T follicular helper cell (primary cell): ENCODE measurements around the gene PRICKLE1.
"Not testable (repeated sequence)": the region's sequence is repeated elsewhere in the genome, so short reads cannot be mapped to it uniquely, and the experiment has no call there.

Experiments used
- DNase-seq: peaks from one replicate; pipeline ENCODE4 v3.0.0-alpha.2; 2020; ENCODE audit warnings: low read depth

PRICKLE1 gene

GRCh38 chr12:42556917-42557316 lies 32.6 kb downstream of the PRICKLE1 start:
- no peak for DNase-seq

DNA sequence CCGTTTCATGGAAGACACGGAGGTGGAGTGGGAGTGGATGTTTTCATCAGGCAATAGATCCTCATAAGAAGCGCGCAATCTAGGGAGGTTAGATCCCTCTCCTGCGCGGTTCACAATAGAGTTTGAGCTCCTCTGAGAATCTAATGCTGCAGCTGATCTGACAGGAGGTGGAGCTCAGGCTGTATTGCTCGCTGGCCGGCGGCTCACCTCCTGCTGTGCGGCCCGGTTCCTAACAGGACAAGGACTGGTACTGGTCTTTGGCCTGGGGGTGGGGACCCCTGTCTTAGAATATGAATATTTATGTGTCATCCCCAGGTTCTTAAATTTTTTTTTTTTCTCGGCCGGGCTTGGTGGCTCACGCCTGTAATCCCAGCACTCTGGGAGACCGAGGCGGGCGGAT lies 36.7 kb downstream of the PRICKLE1 start:
- DNase-seq = no peak

DNA sequence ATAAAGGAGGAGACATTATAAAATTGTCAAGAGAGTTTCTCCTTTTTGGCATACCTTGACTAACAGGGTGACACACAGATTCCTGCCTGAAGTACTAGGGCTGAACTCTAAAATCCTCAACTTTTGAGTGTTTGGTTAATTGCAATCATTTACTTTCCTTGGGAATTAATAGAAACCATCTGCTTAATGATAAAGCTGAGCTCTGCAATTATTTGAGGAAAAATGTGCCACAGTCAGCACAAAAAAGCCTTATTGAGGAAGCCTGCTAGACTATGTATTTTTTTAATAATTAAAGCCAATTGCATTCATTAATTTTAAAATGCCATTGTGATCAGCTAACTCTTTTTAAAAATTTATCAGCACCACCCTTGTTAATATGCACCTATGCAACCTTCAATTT lies 38.7 kb downstream of the PRICKLE1 start:
- no peak for DNase-seq

DNA sequence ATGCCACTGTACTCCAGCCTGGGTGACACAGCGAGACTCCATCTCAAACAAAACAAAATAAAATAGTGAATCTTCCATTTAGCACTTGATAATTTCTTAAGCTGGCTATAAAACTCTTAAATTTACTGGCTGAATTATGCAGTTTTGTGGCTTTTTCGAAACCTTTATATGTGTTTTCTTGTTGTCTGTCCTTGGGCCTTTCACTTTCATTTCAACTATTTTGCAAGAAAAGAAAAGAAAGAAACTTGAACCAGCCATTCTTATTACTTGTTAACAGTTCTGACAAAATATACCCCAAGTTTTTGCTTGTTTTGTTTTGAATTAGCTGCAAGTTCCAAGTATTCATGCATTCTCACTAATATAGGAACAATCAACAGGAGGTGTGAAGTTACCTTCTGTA lies 42.8 kb downstream of the PRICKLE1 start:
- DNase-seq = no peak

DNA sequence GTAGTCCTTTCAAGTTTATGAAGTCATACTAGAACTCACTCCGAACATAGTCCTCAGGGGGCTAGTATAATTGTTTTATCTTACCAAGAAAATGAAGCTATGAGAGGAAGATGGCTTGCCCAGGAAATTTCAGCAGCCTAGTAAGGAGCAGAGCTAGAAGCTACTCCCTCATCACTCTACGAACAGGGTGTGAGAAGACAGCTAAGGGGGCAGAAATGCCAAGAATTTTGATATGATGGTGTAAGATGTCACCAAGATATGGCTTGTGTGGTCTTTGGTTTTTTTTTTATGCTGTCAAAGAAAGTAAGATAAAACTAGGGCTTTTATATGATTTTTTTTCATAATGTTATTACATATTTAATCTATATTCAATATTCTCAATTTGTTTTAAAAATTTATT lies 47.6 kb downstream of the PRICKLE1 start:
- no peak for DNase-seq

GRCh38 chr12:42541308-42541707 lies 48.2 kb downstream of the PRICKLE1 start:
- not testable (repeated sequence) for DNase-seq

- DNase-seq = no peak
These were observed 49.9 kb downstream of the PRICKLE1 start for GRCh38 chr12:42539696-42540095.

DNA sequence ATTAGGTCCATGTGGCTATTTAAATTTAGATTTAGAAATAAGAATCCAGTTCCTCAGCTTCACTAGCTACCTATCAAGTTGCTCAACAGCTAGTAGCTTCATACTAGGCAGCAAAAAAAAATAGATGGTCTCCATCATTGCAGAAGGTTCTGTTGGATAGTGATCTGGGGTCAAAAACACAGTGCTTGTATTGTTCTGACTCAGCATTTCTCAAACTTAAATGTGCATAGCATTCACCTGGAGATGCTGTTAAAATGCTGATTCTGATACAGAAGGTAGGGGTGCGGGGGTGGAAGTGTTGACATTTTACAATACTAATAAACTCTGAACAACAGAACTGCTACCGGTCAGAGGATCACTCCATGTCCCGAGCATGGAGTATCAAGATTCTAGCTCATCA lies 51.3 kb downstream of the PRICKLE1 start:
- DNase-seq = no peak

DNA sequence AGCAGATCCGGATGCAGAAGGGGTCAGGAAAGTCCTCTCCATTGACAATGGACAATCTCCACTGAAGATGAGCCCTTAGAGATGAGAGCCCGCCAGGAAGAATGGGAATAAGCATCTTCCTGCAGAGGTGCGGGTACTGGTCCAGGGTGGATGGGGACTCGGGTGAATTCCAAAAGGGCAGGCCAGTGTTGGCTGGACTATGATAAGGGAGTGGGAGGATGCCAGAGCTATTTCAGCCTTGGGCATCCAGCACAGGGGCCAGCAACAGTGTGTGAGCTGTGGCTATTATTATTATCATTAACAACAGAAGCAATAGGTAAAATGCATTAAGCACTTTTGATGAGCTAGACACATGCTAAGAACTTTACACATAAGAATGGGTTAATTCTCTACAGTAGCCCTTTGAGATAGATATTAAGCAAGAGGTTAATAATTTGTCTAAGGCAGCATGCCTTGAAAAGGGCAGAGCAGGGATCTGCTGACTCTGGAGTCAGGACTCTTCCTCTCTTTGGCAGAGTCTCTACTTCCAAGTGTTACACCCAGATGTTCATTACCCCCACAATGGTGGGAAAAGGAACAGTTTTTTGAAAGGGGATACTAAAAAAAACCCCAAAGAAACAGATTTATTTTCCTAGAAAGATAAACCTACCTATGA lies 55.2 kb downstream of the PRICKLE1 start:
- no peak for DNase-seq

GRCh38 chr12:42530284-42530683 lies 59.3 kb downstream of the PRICKLE1 start:
- DNase-seq = no peak

DNA sequence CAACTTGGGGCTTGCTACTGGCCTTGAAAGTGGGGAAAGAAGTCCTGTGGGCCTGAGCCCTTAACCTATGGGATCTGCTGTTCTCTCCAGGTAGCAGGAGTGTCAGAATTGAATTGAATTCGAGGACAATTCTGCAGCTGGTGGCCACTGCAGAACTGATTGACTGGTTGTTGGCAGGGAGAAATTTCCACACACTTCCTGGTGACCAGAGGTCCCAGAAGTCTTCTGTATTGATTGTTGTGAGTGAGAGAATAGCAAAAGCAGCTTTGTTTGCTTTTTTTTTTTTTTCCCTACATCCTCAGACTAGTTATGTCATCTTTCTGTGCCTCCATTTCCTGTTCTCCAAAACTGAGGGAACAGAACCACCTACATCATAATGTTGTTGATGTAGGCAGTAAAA lies 64.1 kb downstream of the PRICKLE1 start:
- DNase-seq = no peak

DNA sequence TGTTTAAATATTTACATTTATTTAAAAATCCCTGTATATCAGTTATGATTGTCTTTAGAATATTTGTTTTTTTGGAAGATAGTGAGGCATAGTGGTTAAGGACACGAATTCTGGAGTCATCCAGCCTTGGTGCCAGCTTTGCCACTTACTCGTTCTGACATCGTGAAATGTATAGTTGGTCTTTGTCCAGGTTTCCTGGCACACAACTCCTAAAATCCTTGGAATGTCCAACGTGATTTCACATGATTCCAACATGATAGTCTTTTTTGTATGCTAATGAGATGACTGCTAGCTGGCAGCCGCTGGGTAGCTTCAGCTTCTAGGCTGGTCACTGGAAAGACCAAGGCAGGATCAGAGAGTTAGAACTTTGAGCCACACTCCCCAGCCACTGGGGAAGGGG lies 64.8 kb downstream of the PRICKLE1 start:
- no peak for DNase-seq

DNA sequence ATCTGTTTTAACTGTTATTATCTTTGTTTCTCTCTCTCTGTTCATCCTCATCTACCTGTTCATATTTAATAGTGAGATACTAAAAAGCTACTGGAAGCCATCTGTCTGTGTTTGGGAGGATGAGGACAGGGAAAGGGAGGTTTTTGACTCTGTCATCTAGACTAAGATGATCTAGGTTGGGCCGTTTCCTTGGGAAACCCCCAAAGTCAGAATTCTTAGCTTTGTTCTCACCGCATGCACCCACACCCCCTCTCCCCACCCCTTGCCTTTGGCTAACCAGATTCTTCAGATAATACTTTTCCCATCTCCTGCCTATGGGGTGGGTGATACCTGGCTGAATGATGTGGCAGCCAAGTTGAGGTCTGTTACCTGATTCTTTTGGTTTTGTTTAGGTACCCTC lies 73.0 kb downstream of the PRICKLE1 start:
- DNase-seq = no peak

GRCh38 chr12:42511656-42512055 lies 77.9 kb downstream of the PRICKLE1 start:
- DNase-seq = no peak

DNA sequence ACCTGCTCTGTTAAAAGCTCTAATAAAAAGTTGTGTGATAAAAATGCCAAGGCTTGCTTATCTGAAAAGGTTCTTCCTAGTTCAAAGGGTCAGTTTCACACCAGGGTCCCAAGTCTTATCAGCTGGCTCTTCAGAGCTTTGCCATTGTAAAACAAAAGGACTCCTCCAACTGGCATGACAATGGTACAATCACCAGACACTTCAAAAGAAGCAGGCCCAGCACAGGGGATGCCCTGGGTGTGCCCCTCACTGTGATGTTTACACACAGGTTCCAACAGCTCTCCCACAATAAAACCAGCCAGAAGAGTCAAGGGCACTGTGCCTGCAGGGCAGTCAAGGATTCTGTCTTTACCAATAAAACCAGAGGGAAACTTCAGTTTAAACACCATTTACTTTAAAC lies 78.7 kb downstream of the PRICKLE1 start:
- no peak for DNase-seq

GRCh38 chr12:42508913-42509460 lies 80.6 kb downstream of the PRICKLE1 start:
- no peak for DNase-seq

- DNase-seq = no peak
These were observed 82.0 kb downstream of the PRICKLE1 start for GRCh38 chr12:42507565-42507964.

DNA sequence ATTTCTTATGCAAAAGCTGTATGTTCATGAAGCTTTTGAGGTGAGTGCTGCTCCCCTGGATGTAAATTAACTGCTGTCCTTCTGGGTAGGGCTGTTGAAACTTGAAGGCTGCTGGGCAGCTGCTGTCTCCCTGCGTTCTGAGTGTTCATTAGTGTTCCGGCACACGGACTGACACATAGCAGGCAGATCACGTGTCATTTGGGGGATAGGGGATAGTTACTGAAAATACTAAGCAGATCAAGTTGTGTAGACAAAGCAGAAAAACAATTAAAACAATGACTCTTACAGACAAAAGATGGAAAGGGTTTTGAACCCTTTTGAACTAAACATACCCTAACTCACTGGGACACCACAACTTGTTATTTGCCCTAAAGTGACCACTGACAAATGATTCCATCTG lies 82.5 kb downstream of the PRICKLE1 start:
- no peak for DNase-seq

DNA sequence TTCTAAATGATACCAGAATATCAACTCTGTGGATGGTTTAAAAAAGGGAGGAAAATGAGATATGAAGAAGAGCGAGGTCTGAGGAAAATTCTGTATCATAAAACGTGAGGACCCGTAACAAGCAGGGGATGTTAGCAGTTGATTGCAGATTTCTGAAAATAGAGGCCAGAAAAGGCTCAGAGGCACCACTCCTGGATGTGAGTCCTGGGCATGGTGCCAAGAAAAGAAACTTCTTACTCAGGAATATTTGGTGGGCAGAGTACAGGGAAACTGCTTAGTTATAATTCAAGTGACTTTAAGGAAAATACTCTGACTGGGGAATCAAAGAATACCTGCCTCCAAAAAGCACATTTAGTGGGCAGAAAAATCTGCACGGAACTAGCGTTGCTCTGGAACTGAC lies 85.5 kb downstream of the PRICKLE1 start:
- no peak for DNase-seq

DNA sequence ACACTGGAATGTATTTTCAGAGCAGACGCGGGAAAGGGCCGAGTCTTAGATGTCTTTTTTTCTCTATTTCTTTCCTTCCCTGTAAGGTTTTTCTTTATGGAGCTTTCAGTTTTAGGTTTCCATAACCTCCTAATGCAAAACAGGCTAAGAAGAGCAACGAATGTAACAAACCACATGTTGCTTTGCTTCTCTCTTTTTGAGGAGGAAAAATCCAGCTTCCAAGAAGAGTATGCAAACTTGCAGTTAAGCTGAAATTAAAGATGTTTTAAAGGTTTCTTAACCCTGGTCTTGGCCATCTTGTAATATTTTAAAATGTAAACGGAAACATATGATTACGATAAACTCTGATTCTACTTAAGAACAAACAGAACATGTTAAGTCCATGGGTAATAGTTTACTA lies 86.9 kb downstream of the PRICKLE1 start:
- DNase-seq = no peak

DNA sequence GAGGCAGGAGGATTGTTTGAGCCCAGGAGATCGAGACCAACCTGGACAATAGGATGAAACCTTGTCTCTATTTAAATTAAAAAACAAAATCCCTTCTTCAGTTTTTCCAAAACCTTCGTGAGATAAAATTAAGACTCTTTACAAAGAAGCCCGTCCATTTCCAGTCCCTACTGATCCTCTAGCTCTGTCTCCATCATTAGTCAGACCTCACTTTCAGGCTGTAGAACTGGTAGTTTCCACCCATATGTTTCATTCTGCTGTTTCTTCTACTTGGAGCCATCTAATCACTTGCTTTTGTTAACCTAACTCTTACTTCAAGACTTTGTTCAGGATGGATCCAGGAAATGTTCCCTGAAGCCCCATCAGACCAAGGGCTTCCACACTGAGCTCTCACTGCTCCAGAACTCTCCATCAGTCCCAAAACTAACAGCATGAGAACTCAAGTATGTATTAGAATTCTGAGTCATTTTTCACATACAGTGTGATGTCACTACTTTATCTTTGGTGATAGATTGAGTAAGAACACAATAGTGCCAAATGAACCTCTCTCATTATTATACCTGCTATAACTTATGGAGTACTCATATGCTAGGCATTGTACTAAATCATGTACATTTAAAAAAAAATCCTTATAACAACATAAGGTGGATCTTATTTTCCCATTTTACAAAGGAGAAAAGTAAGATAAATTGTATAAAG lies 90.8 kb downstream of the PRICKLE1 start:
- no peak for DNase-seq

GRCh38 chr12:42496886-42497285 lies 92.7 kb downstream of the PRICKLE1 start:
- no peak for DNase-seq

DNA sequence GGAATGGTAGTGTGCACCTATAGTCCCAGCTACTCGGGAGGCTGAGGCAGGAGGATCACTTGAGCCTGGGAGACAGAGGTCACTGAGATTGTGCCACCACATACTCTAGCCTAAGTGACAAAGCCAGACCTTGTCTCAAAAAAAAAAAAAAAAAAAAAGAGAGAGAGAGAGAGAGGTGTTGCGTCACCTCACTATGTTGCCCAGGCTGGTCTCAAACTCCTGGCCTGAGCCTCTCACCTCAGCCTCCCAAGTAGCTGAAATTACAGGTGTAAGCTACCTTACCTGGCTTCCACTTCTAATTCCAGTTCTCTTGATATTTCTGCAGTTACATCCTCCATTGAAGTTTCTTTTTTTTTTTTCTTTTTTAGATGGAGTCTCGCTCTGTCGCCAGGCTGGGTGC lies 94.3 kb downstream of the PRICKLE1 start:
- no peak for DNase-seq

- no peak for DNase-seq
These were observed 97.3 kb downstream of the PRICKLE1 start for GRCh38 chr12:42492267-42492666.
